Measurements from ENCODE around the gene ULK3.

DNA sequence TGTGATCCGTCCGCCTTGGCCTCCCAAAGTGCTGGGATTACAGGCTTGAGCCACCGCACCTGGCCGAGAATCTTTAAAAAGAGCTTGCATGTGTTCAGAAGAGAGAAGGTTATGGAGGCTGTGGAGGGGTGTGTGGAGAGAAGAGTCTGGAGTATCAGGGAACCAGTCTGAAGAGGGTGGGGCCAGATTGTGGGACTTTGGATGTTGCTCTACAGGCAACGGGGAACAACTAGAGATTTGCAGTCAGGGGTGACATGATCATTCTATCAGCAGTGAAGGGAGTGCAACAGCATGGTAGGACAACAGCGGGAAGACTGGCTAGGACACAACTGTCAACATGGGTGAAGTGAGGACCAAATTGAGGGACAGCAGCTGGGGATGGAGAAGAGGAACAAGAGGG is 21.3 kb upstream of the ULK3 start:
- no peak for TF ChIP-seq GATA2 (IDR thresholded peaks at IDR 0.05; ENCODE audit: low read depth, low read length)
- TF ChIP-seq GATA3 (IDR thresholded peaks at IDR 0.05; ENCODE audit: low read depth, low read length): no peak

Data from SH-SY5Y (cell line).